MM.1S (cell line): ENCODE data around the gene KCTD17.

Experiments
- DNase-seq: peaks from one replicate; pipeline ENCODE4 v3.0.0-alpha.2; 2015
- H2AFZ ChIP-seq: fragments of 300-600 bp; sonication (generic); 2 replicates; pipeline ENCODE4 v1.6.0; 2016; ENCODE audit warnings: antibody characterized with exemption, low read length
- H3F3A ChIP-seq: fragments of 300-600 bp; sonication (generic); 2 replicates; pipeline ENCODE4 v1.6.1; 2016; ENCODE audit warnings: mild to moderate bottlenecking, antibody characterized with exemption, low read length, moderate library complexity, mixed read lengths; ENCODE audit not compliant: insufficient read depth
- H3K27ac ChIP-seq: fragments of 300-600 bp; sonication (generic); 2 replicates; pipeline ENCODE4 v1.5.1; 2016; ENCODE audit warnings: mild to moderate bottlenecking, low read length
- H3K27me3 ChIP-seq: fragments of 300-600 bp; sonication (generic); replicated peaks from 2 replicates; pipeline ENCODE4 v1.6.0; 2016; ENCODE audit warnings: low read length; ENCODE audit not compliant: insufficient read depth
- H3K36me3 ChIP-seq: fragments of 300-600 bp; sonication (generic); replicated peaks from 2 replicates; pipeline ENCODE4 v1.6.1; 2016; ENCODE audit warnings: mild to moderate bottlenecking, low read length, mixed read lengths; ENCODE audit not compliant: insufficient read depth
- H3K4me1 ChIP-seq: fragments of 300-600 bp; sonication (generic); 2 replicates; pipeline ENCODE4 v1.6.1; 2016; ENCODE audit warnings: low read length, mixed read lengths
- H3K4me2 ChIP-seq: fragments of 300-600 bp; sonication (generic); 2 replicates; pipeline ENCODE4 v1.6.0; 2016; ENCODE audit warnings: low read depth, low read length
- H3K4me3 ChIP-seq: fragments of 300-600 bp; sonication (generic); 2 replicates; pipeline ENCODE4 v1.5.1; 2016; ENCODE audit warnings: low read length, mixed read lengths
- H3K79me2 ChIP-seq: fragments of 300-600 bp; sonication (generic); 2 replicates; pipeline ENCODE4 v1.6.1; 2016; ENCODE audit warnings: mixed run types, low read length, mixed read lengths
- H3K9ac ChIP-seq: fragments of 300-600 bp; sonication (generic); 2 replicates; pipeline ENCODE4 v1.6.1; 2016; ENCODE audit warnings: low read length, mixed read lengths
- H3K9me2 ChIP-seq: fragments of 300-600 bp; sonication (generic); replicated peaks from 2 replicates; pipeline ENCODE4 v1.6.1; 2016; ENCODE audit warnings: mild to moderate bottlenecking, low read length, mixed read lengths; ENCODE audit not compliant: insufficient read depth
- H3K9me3 ChIP-seq: fragments of 300-600 bp; sonication (generic); replicated peaks from 2 replicates; pipeline ENCODE4 v1.6.1; 2016; ENCODE audit warnings: mild to moderate bottlenecking, low read length, mixed read lengths; ENCODE audit not compliant: insufficient read depth
- H4K20me1 ChIP-seq: fragments of 300-600 bp; sonication (generic); 2 replicates; pipeline ENCODE4 v1.6.1; 2016; ENCODE audit warnings: mild to moderate bottlenecking, low read length, moderate library complexity, mixed read lengths; ENCODE audit not compliant: insufficient read depth
- CTCF ChIP-seq: fragments of 300-600 bp; sonication (generic); IDR thresholded peaks from 2 replicates; pipeline ENCODE4 v1.5.1; 2016; ENCODE audit warnings: antibody characterized with exemption, low read length, mixed read lengths
- EZH2 ChIP-seq: fragments of 300-600 bp; sonication (generic); optimal IDR thresholded peaks from 2 replicates; pipeline ENCODE3; 2017; ENCODE audit warnings: low read depth, mild to moderate bottlenecking, antibody characterized with exemption, low read length, mixed read lengths
- EZH2phosphoT487 ChIP-seq: fragments of 300-600 bp; sonication (generic); IDR thresholded peaks from 2 replicates; pipeline ENCODE4 v1.6.1; 2018; ENCODE audit warnings: antibody characterized with exemption, low read length

Gene KCTD17

GRCh38 chr22:37090920-37091695 lies 39.6 kb downstream of the KCTD17 start:
- Histone ChIP-seq H3K9ac (no peak overlapping the region), H3K9me3 (no peaks in the 10 kb centered on the region), H3K4me1 (no peaks in the 10 kb centered on the region), H4K20me1 (no peaks in the 10 kb centered on the region), H2AFZ (no peak overlapping the region), H3K27me3 (peaks cover 92% of the 10 kb centered on the region), H3K36me3 (no peaks in the 10 kb centered on the region), H3K79me2 (no peaks in the 10 kb centered on the region), H3K9me2 (no peaks in the 10 kb centered on the region), H3F3A (no peaks in the 10 kb centered on the region), H3K4me3 (no peak overlapping the region), H3K27ac (no peak overlapping the region), H3K4me2 (no peak overlapping the region)
- no peak for TF ChIP-seq CTCF
- no peak for TF ChIP-seq EZH2phosphoT487
- no peak for TF ChIP-seq EZH2
- no peak for DNase-seq

- Histone ChIP-seq H3K36me3 (no peaks in the 10 kb centered on the region), H3K27me3 (peaks cover 92% of the 10 kb centered on the region), H4K20me1 (no peaks in the 10 kb centered on the region), H3K9me3 (no peaks in the 10 kb centered on the region), H3K79me2 (no peaks in the 10 kb centered on the region), H2AFZ (no peak overlapping the region), H3F3A (no peaks in the 10 kb centered on the region), H3K4me3 (no peak overlapping the region), H3K4me2 (no peak overlapping the region), H3K27ac (no peak overlapping the region), H3K9me2 (no peaks in the 10 kb centered on the region), H3K9ac (no peak overlapping the region), H3K4me1 (no peaks in the 10 kb centered on the region)
- no peak for DNase-seq
- TF ChIP-seq EZH2phosphoT487 (no peak), EZH2 (no peak), CTCF (no peak)
These were observed 40.5 kb downstream of the KCTD17 start for GRCh38 chr22:37091994-37092393.

GRCh38 chr22:37092997-37093396 lies 41.5 kb downstream of the KCTD17 start:
- no peak overlapping the region for H3K4me2 ChIP-seq
- H3F3A ChIP-seq: no peaks in the 10 kb centered on the region
- peaks cover 91% of the 10 kb centered on the region for H3K27me3 ChIP-seq
- no peaks in the 10 kb centered on the region for H3K4me1 ChIP-seq
- no peaks in the 10 kb centered on the region for H3K9me3 ChIP-seq
- H3K9me2 ChIP-seq: no peaks in the 10 kb centered on the region
- no peak overlapping the region for H3K9ac ChIP-seq
- no peak overlapping the region for H2AFZ ChIP-seq
- H3K79me2 ChIP-seq: no peaks in the 10 kb centered on the region
- no peaks in the 10 kb centered on the region for H4K20me1 ChIP-seq
- DNase-seq: no peak
- H3K27ac ChIP-seq: no peak overlapping the region
- TF ChIP-seq EZH2phosphoT487 (no peak), EZH2 (no peak), CTCF (no peak)
- H3K36me3 ChIP-seq: no peaks in the 10 kb centered on the region
- no peak overlapping the region for H3K4me3 ChIP-seq
